Fibroblast of lung (primary cell): ENCODE measurements around the gene TENT5C. TPM values are rescaled to one million over a fixed set of nuclear protein-coding genes. Genes with fewer than 3 reads are reported as not detected.

Experiments
- DNase-seq, 2 donors: peaks; one replicate each; pipeline versions ENCODE4 v3.0.0 to v3.0.0-alpha.2; 2010; ENCODE audit warnings: low read depth in 2 of 2
- H2AFZ ChIP-seq: 2 replicates; pipeline ENCODE4 v1.5.1; 2012; ENCODE audit warnings: low read length, control low read depth, inconsistent platforms
- H3K27ac ChIP-seq: 2 replicates; pipeline ENCODE4 v1.5.1; 2011; ENCODE audit warnings: low read length, control low read depth; ENCODE audit not compliant: insufficient read depth
- H3K27me3 ChIP-seq: 2 replicates; pipeline ENCODE4 v1.5.1; 2011; ENCODE audit warnings: mild to moderate bottlenecking, low read length; ENCODE audit not compliant: control insufficient read depth, insufficient read depth
- H3K36me3 ChIP-seq: 2 replicates; pipeline ENCODE4 v1.5.1; 2011; ENCODE audit warnings: low read length; ENCODE audit not compliant: control insufficient read depth, insufficient read depth
- H3K4me1 ChIP-seq: 2 replicates; pipeline ENCODE4 v1.5.1; 2011; ENCODE audit warnings: low read length; ENCODE audit not compliant: control insufficient read depth, insufficient read depth; ENCODE audit errors: extremely low read depth
- H3K4me2 ChIP-seq: 2 replicates; pipeline ENCODE4 v1.5.1; 2011; ENCODE audit warnings: low read length, control low read depth; ENCODE audit not compliant: insufficient read depth; ENCODE audit errors: extremely low read depth
- H3K4me3 ChIP-seq, 4 experiments: fragments of 200-600 bp in 1 of 4; sonication (generic) in 1 of 4; replicated peaks in 1 of 4; 2 replicates each; pipeline ENCODE4 v1.5.1; 2011 to 2016; ENCODE audit warnings: low read length in 4 of 4, low read depth in 3 of 4, mild to moderate bottlenecking in 3 of 4, control low read depth in 2 of 4, inconsistent platforms in 1 of 4, mixed read lengths in 1 of 4; ENCODE audit not compliant: insufficient read depth in 1 of 4; ENCODE audit errors: control extremely low read depth in 1 of 4
- H3K79me2 ChIP-seq: 2 replicates; pipeline ENCODE4 v1.5.1; 2012; ENCODE audit warnings: mild to moderate bottlenecking, low read length, inconsistent platforms; ENCODE audit not compliant: control insufficient read depth, insufficient read depth
- H3K9ac ChIP-seq: 2 replicates; pipeline ENCODE4 v1.5.1; 2011; ENCODE audit warnings: mild to moderate bottlenecking, low read length, control low read depth; ENCODE audit not compliant: insufficient read depth
- H3K9me3 ChIP-seq: 2 replicates; pipeline ENCODE4 v1.5.1; 2012; ENCODE audit warnings: low read depth, low read length; ENCODE audit not compliant: control insufficient read depth, insufficient read depth
- H4K20me1 ChIP-seq: 2 replicates; pipeline ENCODE4 v1.5.1; 2011; ENCODE audit warnings: low read length; ENCODE audit not compliant: control insufficient read depth, insufficient read depth; ENCODE audit errors: extremely low read depth
- CTCF ChIP-seq, 2 donors: IDR thresholded peaks in 1 of 2; conservative IDR thresholded peaks in 1 of 2; 1 replicate in 1 of 2; 2 replicates in 1 of 2; pipeline ENCODE4 v1.5.1; 2011 to 2012; ENCODE audit warnings: low read length in 2 of 2, control low read depth in 1 of 2, inconsistent platforms in 1 of 2, low read depth in 1 of 2, mild to moderate bottlenecking in 1 of 2
- EZH2 ChIP-seq: IDR thresholded peaks from 2 replicates; pipeline ENCODE4 v1.5.1; 2012; ENCODE audit warnings: low read length, control low read depth, mild to moderate bottlenecking; ENCODE audit errors: missing control alignments
- polyA plus RNA-seq, 2 donors: library from polyadenylated mRNA; depleted of rRNA in 1 of 2; stranded (reverse) in 1 of 2; unstranded in 1 of 2; fragments of >200 nt; gene quantifications; 2 replicates each; pipeline ENCODE4 v1.2.1, GENCODE V29; 2011 to 2012; ENCODE audit warnings: missing spikeins in 1 of 2
- total RNA-seq: library from RNA; depleted of rRNA; stranded (reverse); fragments of >200 nt; gene quantifications from 2 replicates; pipeline ENCODE4 v1.2.1, GENCODE V29; 2014

The TENT5C gene
- total and polyA plus RNA-seq, 2 donors (not counting 1 experiment from before 2014, with no cell fraction given) = 4.2 to 8.1 TPM

- no peak for DNase-seq
- Histone ChIP-seq H3K27me3 (peaks cover 2% of the 10 kb centered on the region), H3K4me2 (no peak overlapping the region), H3K4me1 (no peaks in the 10 kb centered on the region), H3K9ac (no peak overlapping the region), H3K79me2 (no peaks in the 10 kb centered on the region), H3K4me3 (no peak overlapping the region), H3K27ac (no peak overlapping the region), H3K9me3 (no peaks in the 10 kb centered on the region), H2AFZ (no peak overlapping the region), H4K20me1 (no peaks in the 10 kb centered on the region), H3K36me3 (no peaks in the 10 kb centered on the region)
- TF ChIP-seq CTCF (conservative IDR thresholded peaks at IDR 0.05 in 1 of 2, IDR thresholded peaks at IDR 0.05 in 1 of 2; ENCODE audit: low read depth in 1 of 2, low read length in 2 of 2) (no peak), EZH2 (no peak)
These were observed 18.1 kb upstream of the TENT5C start for GRCh38 chr1:117587499-117588356.

GRCh38 chr1:117589544-117589943 is 16.3 kb upstream of the TENT5C start:
- no peaks in the 10 kb centered on the region for H3K9me3 ChIP-seq
- H2AFZ ChIP-seq = no peak overlapping the region
- H3K4me2 ChIP-seq = no peak overlapping the region
- H3K36me3 ChIP-seq = no peaks in the 10 kb centered on the region
- H3K27me3 ChIP-seq = peaks cover 2% of the 10 kb centered on the region
- no peaks in the 10 kb centered on the region for H3K79me2 ChIP-seq
- no peak overlapping the region for H3K27ac ChIP-seq
- DNase-seq = no peak
- H3K4me1 ChIP-seq = no peaks in the 10 kb centered on the region
- H3K4me3 ChIP-seq = no peak overlapping the region
- TF ChIP-seq EZH2 (no peak), CTCF (conservative IDR thresholded peaks at IDR 0.05 in 1 of 2, IDR thresholded peaks at IDR 0.05 in 1 of 2; ENCODE audit: low read depth in 1 of 2, low read length in 2 of 2) (no peak)
- no peaks in the 10 kb centered on the region for H4K20me1 ChIP-seq
- H3K9ac ChIP-seq = no peak overlapping the region

- peaks cover 2% of the 10 kb centered on the region for H3K27me3 ChIP-seq
- H3K4me1 ChIP-seq = no peaks in the 10 kb centered on the region
- DNase-seq = no peak
- no peak overlapping the region for H3K4me3 ChIP-seq
- no peak overlapping the region for H3K4me2 ChIP-seq
- TF ChIP-seq EZH2 (no peak), CTCF (conservative IDR thresholded peaks at IDR 0.05 in 1 of 2, IDR thresholded peaks at IDR 0.05 in 1 of 2; ENCODE audit: low read depth in 1 of 2, low read length in 2 of 2) (no peak)
- no peaks in the 10 kb centered on the region for H4K20me1 ChIP-seq
- no peaks in the 10 kb centered on the region for H3K79me2 ChIP-seq
- no peak overlapping the region for H2AFZ ChIP-seq
- no peaks in the 10 kb centered on the region for H3K36me3 ChIP-seq
- no peak overlapping the region for H3K9ac ChIP-seq
- H3K9me3 ChIP-seq = no peaks in the 10 kb centered on the region
- H3K27ac ChIP-seq = no peak overlapping the region
These were observed 15.4 kb upstream of the TENT5C start for GRCh38 chr1:117590273-117590925.
